22Rv1 (cell line): ENCODE results near the gene TOPORS.

Experiments used
- CTCF ChIP-seq: fragments of 450-650 bp; IDR thresholded peaks from 2 replicates; pipeline ENCODE4 v1.5.1; 2017; ENCODE audit warnings: mild to moderate bottlenecking
- ZFX ChIP-seq: fragments of 450-650 bp; IDR thresholded peaks from 2 replicates; pipeline ENCODE4 v1.6.1; 2017; ENCODE audit warnings: antibody characterized with exemption, borderline replicate concordance

- TF ChIP-seq CTCF (no peak), ZFX (no peak)
Measured at GRCh38 chr9:32551276-32552051, 922 bp downstream of the TOPORS start.
